Astrocyte (in vitro differentiated cells and primary cell): ENCODE measurements around the gene SLX4. TPM values are rescaled to one million over a fixed set of nuclear protein-coding genes. Genes with fewer than 3 reads are reported as not detected.

Experiments used
- DNase-seq: peaks from one replicate; pipeline ENCODE4 v3.0.0-alpha.2; 2010; ENCODE audit warnings: low read depth
- FAIRE-seq: peaks from 2 replicates; lab custom pipeline; 2011; peaks lifted over from hg19 to GRCh38; lab: Jason Lieb, UNC
- H2AFZ ChIP-seq: 2 replicates; pipeline ENCODE4 v1.6.0; 2012; ENCODE audit warnings: low read depth, low read length, inconsistent platforms
- H3K27ac ChIP-seq: 2 replicates; pipeline ENCODE4 v1.5.1; 2011; ENCODE audit warnings: low read depth, low read length, inconsistent platforms
- H3K27me3 ChIP-seq: 2 replicates; pipeline ENCODE4 v1.6.0; 2011; ENCODE audit warnings: low read length, inconsistent platforms; ENCODE audit not compliant: insufficient read depth
- H3K36me3 ChIP-seq: 2 replicates; pipeline ENCODE4 v1.5.1; 2011; ENCODE audit warnings: low read length, inconsistent platforms; ENCODE audit not compliant: insufficient read depth
- H3K4me1 ChIP-seq: 2 replicates; pipeline ENCODE4 v1.5.1; 2011; ENCODE audit warnings: low read length, inconsistent platforms; ENCODE audit not compliant: insufficient read depth
- H3K4me2 ChIP-seq: 2 replicates; pipeline ENCODE4 v1.6.0; 2012; ENCODE audit warnings: low read length, inconsistent platforms
- H3K4me3 ChIP-seq: 2 replicates; pipeline ENCODE4 v1.5.1; 2011; ENCODE audit warnings: low read depth, mild to moderate bottlenecking, low read length, inconsistent platforms; ENCODE audit not compliant: insufficient read depth
- H3K79me2 ChIP-seq: 2 replicates; pipeline ENCODE4 v1.6.0; 2012; ENCODE audit warnings: mild to moderate bottlenecking, low read length, inconsistent platforms; ENCODE audit not compliant: insufficient read depth
- H3K9ac ChIP-seq: 2 replicates; pipeline ENCODE4 v1.6.0; 2012; ENCODE audit warnings: mild to moderate bottlenecking, low read length, inconsistent platforms
- H3K9me3 ChIP-seq: 2 replicates; pipeline ENCODE4 v1.5.1; 2012; ENCODE audit warnings: low read depth, mild to moderate bottlenecking, low read length, inconsistent platforms; ENCODE audit not compliant: insufficient read depth
- H4K20me1 ChIP-seq: 2 replicates; pipeline ENCODE4 v1.6.0; 2012; ENCODE audit warnings: low read length, inconsistent platforms; ENCODE audit not compliant: insufficient read depth
- H3K27ac Mint-ChIP-seq: one replicate; pipeline ENCODE4 v1.8.0; 2021; ENCODE audit warnings: mild to moderate bottlenecking, mixed read lengths; ENCODE audit not compliant: unreplicated experiment
- H3K27me3 Mint-ChIP-seq: one replicate; pipeline ENCODE4 v1.8.0; 2021; ENCODE audit warnings: low read depth, mixed read lengths; ENCODE audit not compliant: unreplicated experiment
- H3K36me3 Mint-ChIP-seq: one replicate; pipeline ENCODE4 v1.8.0; 2021; ENCODE audit warnings: low read depth, mixed read lengths; ENCODE audit not compliant: unreplicated experiment
- H3K4me1 Mint-ChIP-seq: one replicate; pipeline ENCODE4 v1.8.0; 2021; ENCODE audit warnings: low read depth, mixed read lengths; ENCODE audit not compliant: unreplicated experiment
- H3K4me3 Mint-ChIP-seq: one replicate; pipeline ENCODE4 v1.8.0; 2021; ENCODE audit warnings: mild to moderate bottlenecking, moderate library complexity, mixed read lengths; ENCODE audit not compliant: unreplicated experiment
- H3K9me3 Mint-ChIP-seq: one replicate; pipeline ENCODE4 v1.8.0; 2021; ENCODE audit warnings: mild to moderate bottlenecking, mixed read lengths; ENCODE audit not compliant: unreplicated experiment
- EZH2 ChIP-seq: IDR thresholded peaks from 2 replicates; pipeline ENCODE4 v1.6.1; 2012; ENCODE audit warnings: mild to moderate bottlenecking, low read length, inconsistent platforms; ENCODE audit not compliant: insufficient read depth
- total RNA-seq: library from RNA; stranded (reverse); gene quantifications from 2 replicates; pipeline ENCODE4 v1.2.1, GENCODE V29; 2021
- TF ChIP-seq, protein P1 (sequence below): IDR thresholded peaks from 2 replicates; pipeline ENCODE4 v1.5.1; 2011; ENCODE audit warnings: low read depth, mild to moderate bottlenecking, inconsistent platforms, low read length, moderate library complexity; ENCODE audit not compliant: insufficient read depth

The SLX4 gene
- total RNA-seq, 1 donor from 2014 or later, result 7.8 TPM

DNA sequence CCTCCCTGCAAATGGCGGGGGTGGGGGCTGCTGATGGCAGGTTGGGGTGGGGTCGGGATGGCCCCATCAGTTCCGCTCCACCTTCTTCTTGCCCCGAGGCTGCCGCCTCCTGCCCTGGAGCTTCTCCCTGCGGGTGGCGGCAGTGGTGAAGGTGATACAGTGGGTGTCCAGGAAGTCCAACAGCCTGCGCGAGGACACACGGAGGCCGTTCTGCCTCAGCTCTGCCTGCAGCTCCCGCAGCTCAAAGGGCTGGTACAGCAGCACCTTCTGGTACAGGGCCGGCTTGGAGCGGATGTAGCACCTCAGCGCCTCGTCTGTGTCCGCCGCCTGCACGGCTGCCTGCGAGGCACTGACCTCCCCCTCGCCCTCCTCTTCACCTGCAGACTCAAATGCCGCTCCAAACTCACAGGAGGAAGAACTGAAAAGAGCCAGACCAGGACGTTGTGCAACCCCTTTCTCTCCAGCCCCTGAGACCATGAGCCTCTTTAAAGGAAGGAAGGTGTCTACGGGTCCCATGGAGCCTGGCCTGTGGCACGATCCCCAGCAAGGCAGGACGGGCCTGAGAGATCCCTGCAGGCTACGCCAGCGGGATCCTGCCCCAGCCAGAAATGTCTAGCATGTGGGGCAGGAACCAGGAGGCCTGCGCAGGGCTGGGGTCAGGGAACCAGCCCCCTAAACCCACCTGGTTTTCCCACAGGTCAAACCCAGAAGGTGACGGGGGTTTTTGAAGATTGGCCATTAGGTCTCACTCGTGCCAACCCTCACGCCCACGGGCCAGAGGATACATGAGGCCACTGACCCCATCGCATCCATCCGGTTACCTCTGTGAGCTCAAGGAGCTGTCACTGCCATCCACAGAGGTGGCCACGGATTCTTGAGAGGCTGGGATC is 28.9 kb downstream of the SLX4 start:
- DNase-seq (no peak), FAIRE-seq (no peak)
- H3K4me3 ChIP-seq, result no peak overlapping the region
- no peaks in the 10 kb centered on the region for H3K9me3 ChIP-seq
- no peaks in the 10 kb centered on the region for H3K27me3 Mint-ChIP-seq
- TF ChIP-seq, protein P1, sequence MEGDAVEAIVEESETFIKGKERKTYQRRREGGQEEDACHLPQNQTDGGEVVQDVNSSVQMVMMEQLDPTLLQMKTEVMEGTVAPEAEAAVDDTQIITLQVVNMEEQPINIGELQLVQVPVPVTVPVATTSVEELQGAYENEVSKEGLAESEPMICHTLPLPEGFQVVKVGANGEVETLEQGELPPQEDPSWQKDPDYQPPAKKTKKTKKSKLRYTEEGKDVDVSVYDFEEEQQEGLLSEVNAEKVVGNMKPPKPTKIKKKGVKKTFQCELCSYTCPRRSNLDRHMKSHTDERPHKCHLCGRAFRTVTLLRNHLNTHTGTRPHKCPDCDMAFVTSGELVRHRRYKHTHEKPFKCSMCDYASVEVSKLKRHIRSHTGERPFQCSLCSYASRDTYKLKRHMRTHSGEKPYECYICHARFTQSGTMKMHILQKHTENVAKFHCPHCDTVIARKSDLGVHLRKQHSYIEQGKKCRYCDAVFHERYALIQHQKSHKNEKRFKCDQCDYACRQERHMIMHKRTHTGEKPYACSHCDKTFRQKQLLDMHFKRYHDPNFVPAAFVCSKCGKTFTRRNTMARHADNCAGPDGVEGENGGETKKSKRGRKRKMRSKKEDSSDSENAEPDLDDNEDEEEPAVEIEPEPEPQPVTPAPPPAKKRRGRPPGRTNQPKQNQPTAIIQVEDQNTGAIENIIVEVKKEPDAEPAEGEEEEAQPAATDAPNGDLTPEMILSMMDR, result no peak
- no peak for TF ChIP-seq EZH2
- no peak overlapping the region for H3K9ac ChIP-seq
- H3K4me3 Mint-ChIP-seq, result no peak overlapping the region
- peaks cover 9% of the 10 kb centered on the region for H3K4me1 Mint-ChIP-seq
- no peaks in the 10 kb centered on the region for H3K36me3 ChIP-seq
- H4K20me1 ChIP-seq, result no peaks in the 10 kb centered on the region
- no peaks in the 10 kb centered on the region for H3K79me2 ChIP-seq
- no peak overlapping the region for H2AFZ ChIP-seq
- H3K9me3 Mint-ChIP-seq, result no peaks in the 10 kb centered on the region
- peaks cover 3% of the 10 kb centered on the region for H3K4me1 ChIP-seq
- H3K27ac Mint-ChIP-seq, result no peak overlapping the region
- no peak overlapping the region for H3K27ac ChIP-seq
- no peak overlapping the region for H3K4me2 ChIP-seq
- no peaks in the 10 kb centered on the region for H3K27me3 ChIP-seq
- peaks cover 15% of the 10 kb centered on the region for H3K36me3 Mint-ChIP-seq

DNA sequence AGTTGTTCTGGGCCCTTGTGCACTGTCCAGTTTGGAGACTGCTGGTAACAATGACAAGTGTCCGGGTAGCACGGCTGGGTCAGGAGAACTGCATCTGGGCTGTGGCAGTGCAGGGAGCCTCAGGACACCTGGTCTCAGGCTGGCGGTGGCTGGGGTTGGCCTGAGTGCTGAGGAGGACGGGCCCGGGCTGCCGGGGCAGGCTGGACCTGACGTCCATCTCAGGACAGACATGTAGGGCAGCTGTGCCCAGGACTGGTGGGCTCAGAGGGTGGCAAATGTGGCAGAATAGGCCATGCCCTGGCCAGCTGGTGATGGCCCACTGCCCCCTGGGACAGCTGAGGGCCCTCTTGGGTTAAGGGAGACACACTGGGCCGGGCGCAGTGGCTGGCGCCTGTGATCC is 30.0 kb downstream of the SLX4 start:
- DNase-seq (no peak), FAIRE-seq (no peak)
- Histone ChIP-seq H3K4me2 (no peak overlapping the region), H3K79me2 (no peaks in the 10 kb centered on the region), H3K4me3 (no peak overlapping the region), H3K27ac (no peak overlapping the region), H3K9me3 (no peaks in the 10 kb centered on the region), H4K20me1 (no peaks in the 10 kb centered on the region), H3K27me3 (no peaks in the 10 kb centered on the region), H2AFZ (no peak overlapping the region), H3K4me1 (peaks cover 3% of the 10 kb centered on the region), H3K36me3 (no peaks in the 10 kb centered on the region), H3K9ac (no peak overlapping the region)
- no peaks in the 10 kb centered on the region for H3K27me3 Mint-ChIP-seq
- peaks cover 9% of the 10 kb centered on the region for H3K4me1 Mint-ChIP-seq
- TF ChIP-seq, protein P1, result no peak
- TF ChIP-seq EZH2, result no peak
- peaks cover 15% of the 10 kb centered on the region for H3K36me3 Mint-ChIP-seq
- H3K4me3 Mint-ChIP-seq, result no peak overlapping the region
- no peak overlapping the region for H3K27ac Mint-ChIP-seq
- no peaks in the 10 kb centered on the region for H3K9me3 Mint-ChIP-seq

DNA sequence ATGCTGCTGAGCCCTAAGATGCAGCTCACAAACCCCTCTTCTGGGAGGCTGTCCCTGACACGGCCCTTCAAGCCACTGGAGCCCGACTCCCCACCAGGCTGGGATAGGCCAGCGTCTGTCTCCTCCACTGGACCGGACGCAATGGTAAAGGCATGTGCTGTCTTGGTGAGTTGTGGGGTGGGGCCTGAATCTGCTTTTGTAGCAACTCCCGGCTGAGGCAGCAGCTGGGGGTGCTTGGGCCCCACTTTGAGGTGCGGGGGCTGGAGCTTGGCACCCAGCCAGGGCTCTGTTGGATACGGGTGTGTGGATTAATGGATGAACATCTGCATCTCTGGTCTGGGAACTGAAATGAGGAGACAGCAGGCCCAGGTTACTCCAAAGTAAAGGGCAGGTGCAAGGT is 30.7 kb downstream of the SLX4 start:
- Histone ChIP-seq H3K27ac (no peak overlapping the region), H3K9ac (no peak overlapping the region), H3K4me3 (no peak overlapping the region), H4K20me1 (no peaks in the 10 kb centered on the region), H2AFZ (no peak overlapping the region), H3K4me2 (no peak overlapping the region), H3K79me2 (no peaks in the 10 kb centered on the region), H3K36me3 (no peaks in the 10 kb centered on the region), H3K4me1 (peaks cover 3% of the 10 kb centered on the region), H3K27me3 (no peaks in the 10 kb centered on the region), H3K9me3 (no peaks in the 10 kb centered on the region)
- Mint-ChIP-seq H3K4me3 (no peak overlapping the region), H3K27ac (no peak overlapping the region), H3K36me3 (peaks cover 11% of the 10 kb centered on the region), H3K27me3 (no peaks in the 10 kb centered on the region), H3K9me3 (no peaks in the 10 kb centered on the region), H3K4me1 (peaks cover 9% of the 10 kb centered on the region)
- TF ChIP-seq EZH2, result no peak
- TF ChIP-seq, protein P1, result no peak
- DNase-seq (peak; percentile 2), FAIRE-seq (no peak)
